NOMO-1 treated with dmso at 0.1 percent for 144 hours (cell line): ENCODE measurements around the gene CLDN22.

Experiments used
- DNase-seq: peaks from one replicate; lab custom pipeline; 2025; ENCODE audit not compliant: unreplicated experiment; lab: John Stamatoyannopoulos, UW

Gene CLDN22

DNA sequence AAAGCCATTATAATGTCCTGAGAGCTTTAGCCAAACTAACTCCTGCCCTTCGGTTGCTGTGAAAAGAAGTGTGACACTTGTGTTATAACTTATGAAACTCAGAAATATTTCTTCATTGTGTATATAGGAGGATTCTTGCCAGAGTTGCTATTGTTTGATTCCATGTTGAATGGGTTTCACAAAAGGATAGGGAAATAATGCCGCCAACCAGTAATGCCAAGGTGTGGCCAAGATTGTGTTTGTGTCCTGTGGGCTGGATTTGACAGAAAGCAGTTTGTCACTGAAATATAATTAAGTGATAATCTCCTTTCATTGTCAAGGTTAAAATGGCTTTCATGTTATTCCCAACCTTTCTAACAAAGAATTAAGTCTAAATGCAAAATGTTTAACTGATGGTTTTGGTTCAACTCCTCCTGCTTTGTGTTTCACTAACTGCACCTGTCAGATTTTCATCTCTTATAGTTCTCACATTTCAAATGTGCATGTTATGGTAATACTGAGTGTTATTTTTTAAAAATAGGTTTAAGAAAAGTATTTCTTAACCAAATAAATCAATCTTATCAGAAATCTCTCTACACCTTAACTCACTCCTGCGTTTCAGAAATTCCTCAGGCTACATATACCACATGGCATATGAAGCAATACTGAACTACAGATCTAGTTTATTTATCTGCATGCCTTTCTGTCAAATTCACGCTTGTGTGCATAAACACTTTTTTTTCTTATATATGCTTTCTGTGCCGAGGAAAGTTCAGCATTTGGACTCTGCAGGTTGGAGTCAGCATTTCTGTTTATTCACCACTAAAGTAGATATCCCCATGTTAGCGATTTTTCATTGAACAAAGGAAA, at the start of gene CLDN22:
Gene CLDN22, minus strand, starts transcription at position 66 of the 849 bp plus-strand sequence. Its CDS starts 58 bp downstream, at position 8.
- no peak for DNase-seq

DNA sequence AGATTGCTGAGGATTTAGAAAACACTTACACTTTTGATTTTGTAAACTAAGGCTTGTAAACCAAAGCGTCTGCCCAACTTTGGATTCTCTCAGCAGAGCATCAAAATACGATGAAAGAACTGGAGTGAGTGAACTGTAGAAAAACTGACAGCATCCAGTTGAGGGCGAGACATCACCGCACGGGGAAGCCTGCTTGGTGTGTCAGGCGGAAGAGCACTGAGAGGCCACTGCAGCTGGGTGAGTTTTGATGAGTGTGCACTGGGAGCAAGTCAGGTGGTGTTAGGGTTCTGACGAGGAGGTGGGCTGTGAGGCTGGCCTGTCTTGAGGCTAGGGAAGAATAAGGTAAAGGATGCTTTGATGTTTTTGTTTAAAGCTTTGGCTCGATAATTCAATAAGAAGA, 49.0 kb upstream of the CLDN22 start:
- DNase-seq = no peak

DNA sequence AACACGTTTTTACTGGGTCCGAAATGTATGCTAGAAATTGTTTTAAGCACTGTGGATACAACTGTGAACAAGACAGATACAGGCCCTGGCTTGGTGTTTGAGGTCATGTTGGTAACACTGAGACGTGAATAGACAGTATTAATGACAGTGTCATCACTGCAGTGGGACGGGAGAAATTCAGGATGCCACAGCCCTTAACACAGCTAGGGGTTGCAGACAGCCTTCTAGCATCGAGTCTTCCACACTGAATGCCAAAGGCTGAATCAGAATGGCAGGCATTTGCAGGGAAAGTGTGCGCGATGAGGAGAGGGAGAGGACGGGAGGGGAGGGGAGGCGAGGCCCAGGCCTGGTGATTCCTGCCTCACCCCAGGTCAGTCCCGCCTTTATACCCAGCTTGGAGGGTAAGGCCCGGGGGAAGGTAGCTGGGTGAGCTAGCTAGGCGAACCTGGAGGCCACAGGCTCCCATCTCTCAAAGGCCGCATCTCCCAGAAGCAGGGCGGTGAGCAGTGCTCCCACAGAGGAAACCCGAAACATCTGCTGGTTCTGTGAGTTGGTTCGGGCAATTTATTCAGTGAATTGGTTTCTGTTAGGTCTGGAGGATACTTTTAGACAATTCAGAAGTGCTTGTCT, 46.2 kb upstream of the CLDN22 start:
- no peak for DNase-seq

DNA sequence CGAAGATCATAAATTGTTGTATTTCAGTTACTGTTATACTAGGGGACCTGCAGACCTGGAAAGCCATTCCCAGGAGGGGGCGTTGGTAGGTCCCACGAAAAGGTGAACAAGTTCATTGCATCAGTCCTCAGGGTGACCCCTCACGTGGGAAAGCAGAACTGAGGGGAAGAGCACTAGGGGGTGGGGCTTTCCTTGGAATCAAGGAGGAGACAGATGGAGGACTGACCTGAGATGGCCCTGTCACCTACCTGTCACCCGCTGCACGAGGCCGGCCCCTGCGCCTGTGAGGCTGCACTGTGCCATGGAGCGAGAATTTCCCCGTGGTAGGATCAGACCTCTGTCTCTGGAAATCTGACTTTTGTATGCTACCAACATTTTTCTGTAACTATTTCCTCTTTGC, 43.9 kb upstream of the CLDN22 start:
- DNase-seq = no peak

DNA sequence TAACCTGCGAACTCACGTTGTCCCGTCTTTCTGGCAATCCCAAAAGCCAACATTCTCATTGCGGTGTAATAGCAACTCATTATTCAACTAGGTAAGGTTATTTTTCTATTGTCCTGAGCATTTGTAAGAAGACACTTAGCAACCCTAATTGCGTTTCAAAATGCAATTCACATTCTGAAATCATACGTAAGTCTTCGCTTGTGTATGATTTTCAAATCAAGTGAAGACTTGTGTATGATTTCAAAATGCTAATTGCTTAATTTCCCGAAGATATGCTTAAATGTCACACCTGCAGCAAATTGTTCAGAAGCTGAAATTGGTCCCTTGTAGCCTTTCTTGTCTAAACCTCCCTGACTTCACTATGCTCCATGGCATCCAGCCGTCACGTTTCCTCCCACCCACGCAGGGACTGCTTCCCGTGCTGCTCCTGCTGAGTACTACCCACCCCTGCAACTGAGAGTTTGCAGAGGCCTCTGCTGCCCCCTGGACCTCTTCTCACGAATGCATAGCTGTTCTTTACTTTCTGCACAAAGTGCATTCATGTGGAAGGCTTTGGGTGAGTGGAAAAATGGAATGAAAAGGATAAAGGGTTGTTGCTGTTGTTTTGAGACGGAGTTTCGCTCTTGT, 43.0 kb upstream of the CLDN22 start:
- no peak for DNase-seq

DNA sequence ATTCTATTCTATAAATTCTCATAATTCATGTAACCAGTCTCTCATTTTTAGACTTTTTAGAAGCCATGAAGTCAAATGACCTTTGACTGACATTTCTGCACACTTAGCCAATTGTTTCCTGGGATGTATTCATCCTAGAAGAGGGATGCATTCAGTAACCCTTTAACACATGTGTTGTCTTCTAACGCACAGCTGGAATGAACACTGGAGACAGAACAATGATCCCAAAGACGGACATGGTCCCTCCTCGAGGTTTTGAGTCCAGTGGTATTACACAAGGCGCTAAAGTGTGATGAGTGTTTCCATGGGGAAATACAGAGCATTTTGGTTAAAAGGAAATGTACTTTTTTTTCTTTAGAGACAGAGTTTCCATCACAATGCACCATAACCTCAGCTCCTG, 42.0 kb upstream of the CLDN22 start:
- no peak for DNase-seq

DNA sequence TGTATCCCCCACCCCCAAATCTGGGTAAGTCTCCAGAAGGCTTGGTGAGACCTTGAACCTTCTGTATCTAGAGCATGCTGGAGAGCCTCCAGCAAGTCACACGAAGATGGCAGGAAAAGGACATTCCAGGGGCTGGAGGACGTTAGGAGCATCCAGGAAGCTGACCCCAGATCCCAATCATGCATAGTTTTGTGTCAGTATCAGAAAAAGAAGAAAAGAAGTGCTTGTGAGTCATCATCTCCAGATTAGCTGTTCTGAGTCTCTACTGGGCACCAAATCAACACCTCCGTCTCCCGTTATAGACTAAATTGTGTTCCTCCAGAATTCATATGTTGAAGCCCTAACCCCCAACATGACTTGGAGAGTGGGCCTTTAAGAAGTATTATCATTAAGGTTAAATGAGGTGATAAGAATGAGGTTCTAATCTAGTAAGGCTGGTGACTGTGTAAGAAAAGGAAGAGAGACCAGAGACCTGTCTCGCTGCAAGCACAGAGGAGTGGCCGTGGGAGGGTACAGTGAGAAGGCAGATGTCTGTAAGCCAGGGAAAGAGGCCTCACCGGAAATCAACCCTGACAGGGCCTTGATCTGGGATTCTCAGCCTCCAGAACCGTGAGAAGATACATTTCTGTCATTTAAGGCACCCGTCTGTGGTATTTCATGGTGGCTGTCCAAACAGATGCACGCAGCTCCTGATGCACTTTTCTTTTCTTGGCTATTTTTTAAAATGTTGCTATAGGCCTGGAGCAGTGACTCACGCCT, 40.3 kb upstream of the CLDN22 start:
- no peak for DNase-seq

DNA sequence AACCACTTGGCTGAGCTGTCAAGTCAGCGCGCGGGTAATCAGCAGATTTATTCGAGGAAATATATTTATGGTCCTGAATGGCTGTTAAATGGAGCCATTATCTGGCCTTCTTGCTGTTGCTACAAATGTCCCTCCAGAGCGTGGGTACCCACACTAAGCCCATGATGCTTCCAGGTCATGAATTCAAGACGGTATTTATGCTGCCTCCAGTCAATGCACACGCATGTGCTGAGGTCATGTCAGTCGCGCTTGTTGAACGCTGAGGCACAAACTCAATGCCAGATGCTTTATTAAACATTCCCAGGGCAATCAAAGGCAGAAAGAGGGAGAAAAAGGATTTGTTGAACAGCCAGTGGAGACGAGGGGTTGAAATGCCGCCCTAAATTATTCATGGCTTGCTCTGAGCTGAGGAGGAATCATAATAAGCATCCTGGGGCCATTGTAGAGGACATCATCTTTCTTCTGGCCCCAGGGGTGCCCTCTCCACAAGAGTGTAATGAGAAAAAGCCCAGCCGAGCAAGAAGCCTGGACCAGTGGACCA, 38.2 kb upstream of the CLDN22 start:
- DNase-seq = no peak

DNA sequence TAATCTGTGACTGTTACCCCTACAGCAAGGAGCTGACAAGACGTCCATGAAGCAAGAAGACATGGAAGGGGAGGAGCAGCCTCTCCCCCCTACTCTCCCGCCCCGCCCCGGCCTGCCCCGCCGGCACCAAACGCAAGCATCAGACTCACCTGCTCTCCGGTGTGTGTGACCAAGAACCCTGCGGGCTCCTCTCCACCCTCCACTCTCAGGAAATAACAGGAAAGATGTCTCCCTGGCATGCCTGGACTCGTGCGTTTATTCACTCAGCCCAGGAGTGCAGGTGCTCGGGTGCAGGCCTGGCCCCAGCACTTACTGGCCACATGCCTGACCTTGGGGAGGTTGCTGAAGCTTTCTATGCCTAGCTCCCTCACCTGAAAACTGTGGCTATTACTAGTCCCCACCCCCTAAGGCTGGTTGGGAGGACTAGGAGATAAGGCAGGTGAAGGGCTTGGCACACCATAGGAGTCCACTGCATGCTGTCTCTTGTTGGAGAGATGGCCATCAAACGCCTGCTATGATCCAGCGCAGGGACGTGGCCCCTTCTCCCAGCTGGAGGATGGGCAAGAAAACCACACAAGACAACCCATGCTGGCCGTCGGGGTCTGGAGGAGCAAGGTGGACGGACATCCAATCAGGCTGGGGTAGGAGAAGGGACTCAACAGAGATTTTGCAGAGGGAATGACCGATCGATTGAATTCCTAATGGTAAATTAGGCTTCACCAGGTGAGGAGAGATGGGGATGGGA, 37.0 kb upstream of the CLDN22 start:
- no peak for DNase-seq

DNA sequence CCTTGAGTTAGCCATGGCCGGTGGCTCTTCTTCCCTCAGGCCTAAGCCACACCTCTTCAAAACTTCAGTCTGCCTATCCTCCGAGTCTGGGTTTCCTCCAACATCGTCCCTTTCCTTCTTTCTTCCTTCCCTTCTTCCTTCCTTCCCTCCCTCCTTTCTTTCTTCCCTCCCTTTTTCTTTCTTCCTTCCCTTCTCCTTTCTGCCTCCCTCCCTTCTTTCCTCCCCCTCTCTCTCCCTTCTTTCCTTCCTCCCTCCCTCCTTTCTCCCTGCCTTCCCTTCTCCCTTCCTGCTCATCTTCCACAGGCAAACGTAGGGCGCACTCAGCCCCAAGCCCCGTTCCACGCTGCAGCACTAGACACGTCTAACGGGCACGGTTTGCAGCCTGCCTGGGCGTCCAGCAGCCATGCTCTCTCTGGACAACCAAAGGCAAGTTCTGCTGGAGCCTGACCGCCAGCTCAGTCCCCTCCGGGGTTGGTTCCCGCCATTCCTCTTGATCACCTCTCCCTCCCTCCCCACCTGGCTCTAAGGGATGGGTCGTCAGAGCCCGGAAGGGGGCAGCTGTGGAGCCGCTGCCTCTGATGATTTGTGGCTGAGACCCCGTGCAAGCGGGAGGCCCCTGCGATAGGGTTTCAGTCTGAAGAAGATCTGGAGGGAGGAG, 36.2 kb upstream of the CLDN22 start:
- DNase-seq = no peak

DNA sequence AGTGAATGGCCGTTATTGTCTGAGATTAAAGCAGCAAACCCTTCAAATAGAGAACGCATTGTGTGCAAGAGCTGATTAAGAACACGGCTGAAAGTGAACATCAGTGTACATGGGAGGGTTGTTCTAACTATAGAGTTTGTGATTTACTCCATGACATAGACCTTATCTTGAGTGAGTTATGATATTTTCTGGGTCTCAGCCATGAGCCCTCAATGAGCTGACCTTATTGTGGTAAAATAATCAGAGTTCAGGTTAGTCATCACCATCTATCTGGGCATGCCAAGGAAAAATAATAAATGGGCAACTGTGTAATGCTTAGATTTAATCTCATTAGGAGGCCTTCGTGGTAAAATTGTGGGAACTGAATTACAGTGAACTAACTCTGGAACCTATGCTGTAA, 35.3 kb upstream of the CLDN22 start:
- no peak for DNase-seq

DNA sequence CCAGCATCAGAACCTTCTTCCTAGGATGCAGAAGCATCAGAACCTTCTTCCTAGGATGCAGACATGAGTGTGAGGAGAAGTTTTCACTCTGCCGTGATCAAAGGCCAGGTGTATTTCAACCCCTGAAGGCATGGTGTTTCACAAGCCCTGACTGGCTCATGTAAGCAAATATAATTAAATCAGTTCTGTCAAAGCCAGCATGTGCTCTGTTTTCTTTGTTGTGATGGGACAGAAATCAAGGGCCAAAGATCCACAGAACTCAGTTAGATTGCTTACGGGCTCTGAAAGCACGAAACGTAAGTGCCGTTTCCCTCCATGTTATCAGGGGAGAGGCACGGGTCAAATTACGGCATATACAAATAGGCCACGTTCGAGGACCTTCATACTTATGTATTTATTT, 34.1 kb upstream of the CLDN22 start:
- DNase-seq = no peak

DNA sequence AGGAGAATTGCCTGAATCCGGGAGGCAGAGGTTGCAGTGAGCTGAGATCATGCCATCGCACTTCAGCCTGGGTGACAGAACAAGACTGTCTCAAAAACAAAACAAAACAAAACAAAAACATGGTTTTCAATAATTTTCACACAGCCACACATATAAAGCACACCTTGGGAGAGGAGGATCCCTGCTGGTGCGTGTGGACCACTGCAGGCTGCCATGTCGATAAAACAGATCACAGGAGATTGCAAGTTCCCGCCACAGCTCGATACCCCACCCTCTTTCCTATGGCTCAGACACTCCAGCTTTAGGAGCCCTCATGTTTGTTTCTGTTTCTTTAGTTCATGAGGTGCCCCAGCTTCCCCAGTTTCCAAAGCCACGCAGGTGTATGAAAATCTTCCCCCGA, 33.5 kb upstream of the CLDN22 start:
- no peak for DNase-seq

DNA sequence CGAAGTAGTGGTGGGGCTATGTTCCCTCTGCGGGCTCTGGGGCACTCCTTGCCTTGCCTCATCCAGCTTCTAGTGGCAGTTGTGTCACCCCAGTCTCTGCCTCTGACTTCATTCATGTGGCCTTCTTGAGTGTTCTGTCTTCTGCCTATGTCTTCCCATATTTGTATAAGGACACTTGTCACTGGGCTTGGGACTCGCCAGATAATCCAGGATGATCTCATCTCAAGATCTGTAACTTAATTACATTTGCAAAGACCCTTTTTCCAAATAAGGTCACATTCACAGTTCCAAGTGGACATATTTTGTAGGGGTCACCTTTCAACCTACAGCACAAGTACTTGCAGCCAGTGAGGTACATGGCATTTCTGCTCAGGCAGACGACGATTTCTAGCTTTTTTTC, 32.5 kb upstream of the CLDN22 start:
- no peak for DNase-seq

DNA sequence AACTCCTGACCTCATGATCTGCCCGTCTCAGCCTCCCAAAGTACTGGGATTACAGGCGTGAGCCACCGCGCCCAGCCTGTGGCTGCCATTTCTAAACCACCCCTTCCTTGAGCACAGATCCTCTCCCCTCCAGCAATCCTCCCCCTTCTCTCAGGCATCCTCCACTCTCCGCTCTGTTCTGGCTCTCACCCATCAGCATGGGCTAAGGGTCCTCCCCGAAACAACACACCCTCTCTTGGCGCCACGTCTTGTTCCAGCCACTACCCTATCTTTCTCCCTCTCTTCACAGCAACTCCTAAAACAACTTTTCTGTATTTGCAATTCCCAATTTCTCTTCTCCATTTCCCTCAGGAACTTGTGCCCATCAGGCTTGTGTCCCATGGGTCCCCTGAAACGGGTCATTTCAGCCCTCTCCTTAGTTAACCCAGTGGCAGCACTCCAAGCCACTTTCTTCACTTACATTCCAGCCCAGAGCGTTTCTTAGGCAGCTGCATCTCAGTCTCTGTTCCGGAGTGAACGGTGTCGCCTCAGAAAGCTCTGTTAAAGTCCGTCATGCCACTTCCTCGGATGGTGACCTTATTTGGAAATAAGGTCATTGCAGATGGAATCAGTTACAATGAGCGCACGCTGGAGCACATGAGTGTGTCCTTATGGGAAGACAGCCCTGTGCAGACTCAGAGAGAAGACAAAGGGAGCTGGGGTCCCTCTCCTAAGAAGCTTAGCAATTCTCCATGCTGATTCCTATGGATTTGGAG, 30.4 kb upstream of the CLDN22 start:
- no peak for DNase-seq

DNA sequence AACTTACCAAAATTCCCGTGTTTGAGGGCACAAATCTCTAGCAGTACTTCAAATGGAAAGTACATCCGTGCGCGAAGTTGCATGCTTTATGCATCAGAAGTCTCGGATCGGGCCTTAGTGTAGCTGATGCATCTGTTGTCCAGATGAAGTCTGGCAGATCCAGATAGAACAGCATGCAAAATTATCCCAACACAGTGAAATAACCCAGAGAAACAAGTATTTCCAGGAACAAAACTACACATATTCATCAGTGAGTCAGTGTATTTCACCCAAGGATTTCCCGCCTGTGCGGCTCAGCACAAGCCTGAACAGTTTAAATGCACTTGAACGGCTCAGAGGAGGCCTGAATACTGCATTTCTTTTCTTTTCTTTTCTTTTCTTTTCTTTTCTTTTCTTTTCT, 29.6 kb upstream of the CLDN22 start:
- no peak for DNase-seq

DNA sequence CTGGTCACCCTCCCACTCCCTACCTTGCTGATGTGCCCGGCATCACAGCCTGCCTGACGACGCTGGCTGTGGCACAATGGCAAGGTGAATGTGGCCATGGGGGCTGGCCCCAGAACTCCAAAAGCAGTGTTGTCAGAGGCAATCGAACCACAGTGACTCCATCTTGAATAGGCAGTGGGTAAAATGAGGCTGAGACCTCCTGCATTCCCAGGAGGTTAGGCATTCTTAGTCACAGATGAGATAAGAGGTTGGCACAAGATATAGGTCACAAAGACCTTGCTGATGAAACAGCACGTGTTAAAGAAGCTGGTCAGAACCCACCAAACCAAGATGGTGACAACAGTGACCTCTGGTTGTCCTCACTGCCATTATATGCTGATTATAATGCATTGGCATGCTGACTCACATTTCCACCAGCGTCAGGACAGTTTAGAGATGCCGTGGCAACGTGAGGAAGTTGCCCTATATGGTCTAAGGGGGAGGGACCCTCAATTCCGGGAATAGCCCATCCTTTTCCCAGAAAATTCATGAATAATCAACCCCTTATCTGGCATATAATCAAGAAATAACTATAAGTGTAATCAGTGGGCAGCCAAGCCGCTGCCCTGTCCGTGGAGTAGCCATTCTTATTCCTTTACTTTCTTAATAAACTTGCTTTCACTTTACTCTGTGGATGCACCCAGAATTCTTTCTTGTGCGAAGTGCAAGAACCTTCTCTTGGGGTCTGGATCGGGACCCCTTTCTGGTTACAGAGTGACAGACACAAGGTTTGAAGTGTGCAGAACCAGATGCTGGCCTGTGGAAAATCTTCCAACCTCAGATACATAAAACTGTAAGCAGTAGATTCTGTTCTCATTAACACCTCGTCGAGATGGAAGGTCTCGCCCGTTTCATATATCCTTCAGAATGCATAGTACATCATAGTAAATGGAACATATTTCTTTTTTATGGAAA, 28.9 kb upstream of the CLDN22 start:
- DNase-seq = no peak

DNA sequence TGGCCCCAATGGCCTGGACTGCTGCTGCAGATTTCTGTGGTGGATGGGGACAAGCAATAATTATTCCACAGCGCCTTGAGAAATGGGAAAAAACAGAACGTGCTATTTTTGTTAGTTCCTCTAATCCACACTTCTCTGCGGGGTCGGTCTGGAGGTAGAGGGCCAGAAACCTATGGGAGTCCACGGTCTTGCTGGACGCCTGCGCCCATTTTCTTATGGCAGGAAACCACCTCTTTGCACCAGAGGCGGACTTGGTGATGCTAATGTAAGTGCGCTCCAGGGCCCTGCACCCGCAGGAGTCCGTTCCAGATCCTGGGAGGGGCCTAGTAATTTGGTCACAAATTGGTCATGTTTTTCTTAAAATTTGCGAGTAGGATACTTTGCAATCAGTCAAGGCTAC, 28.1 kb upstream of the CLDN22 start:
- DNase-seq = no peak
